Heart left ventricle (tissue), 16 donors: ENCODE measurements around the gene C19orf67. TPM values are rescaled to one million over a fixed set of nuclear protein-coding genes. Genes with fewer than 3 reads are reported as not detected.
A peak's percentile ranks its signal among the peaks of the same experiment; 100 is the strongest.

ENCODE experiments used
- ATAC-seq, 4 donors: fragments of 200-7000 bp; cut with Tn5 transposase; one replicate each; pipeline ENCODE4 v1.9.1; 2020 to 2022; ENCODE audit warnings: moderate library complexity in 4 of 4, mild to moderate bottlenecking in 3 of 4, moderate number of reproducible peaks in 1 of 4
- DNase-seq, 5 donors: peaks; one replicate each; pipeline ENCODE4 v3.0.0-alpha.2; 2020
- H3K27ac ChIP-seq, 12 donors: fragments of 200-600 bp; sonication (generic) in 4 of 12; one replicate each; pipeline versions ENCODE4 v1.5.0 to v1.8.0; 2016 to 2022; ENCODE audit warnings: mild to moderate bottlenecking in 2 of 12
- H3K27me3 ChIP-seq, 9 donors: fragments of 200-600 bp; sonication (generic) in 2 of 9; one replicate each; pipeline versions ENCODE4 v1.5.1 to v1.8.0; 2016 to 2022; ENCODE audit warnings: mild to moderate bottlenecking in 3 of 9
- H3K36me3 ChIP-seq, 9 donors: fragments of 200-600 bp; sonication (generic) in 2 of 9; one replicate each; pipeline versions ENCODE4 v1.5.0 to v1.8.0; 2018 to 2022; ENCODE audit warnings: mild to moderate bottlenecking in 2 of 9
- H3K4me1 ChIP-seq, 12 donors: fragments of 200-600 bp; sonication (generic) in 4 of 12; one replicate each; pipeline versions ENCODE4 v1.5.0 to v1.8.0; 2016 to 2022; ENCODE audit warnings: mild to moderate bottlenecking in 3 of 12
- H3K4me3 ChIP-seq, 12 donors: fragments of 200-600 bp; sonication (generic) in 4 of 12; one replicate each; pipeline versions ENCODE4 v1.5.0 to v1.8.0; 2017 to 2022; ENCODE audit warnings: mild to moderate bottlenecking in 9 of 12, moderate library complexity in 4 of 12
- H3K9me3 ChIP-seq, 12 donors: fragments of 200-600 bp; sonication (generic) in 4 of 12; one replicate each; pipeline versions ENCODE4 v1.5.0 to v1.8.0; 2016 to 2022; ENCODE audit warnings: mild to moderate bottlenecking in 1 of 12
- POLR2A ChIP-seq, 2 donors: fragments of 450-650 bp; IDR thresholded peaks; one replicate each; pipeline ENCODE4 v1.6.1; 2017; ENCODE audit warnings: antibody characterized with exemption in 2 of 2, mild to moderate bottlenecking in 2 of 2, moderate library complexity in 2 of 2
- WGBS, 4 donors: extraction: QIAGEN DNeasy Blood & Tissue Kit in 2 of 4; methylation state at CpG; one replicate each; pipeline versions ENCODE4 v1.1.5 to v1.1.7; 2013 to 2018; 5-methylcytosine and 5-hydroxymethylcytosine counted together
- intact Hi-C, 10 donors: fragments of 100-400 bp; cut with DNase I; formaldehyde crosslinking; loops; one replicate each; pipeline versions ENCODE4 v1.11.1 to v1.14.2; 2022
- polyA plus RNA-seq, 2 donors: library from polyadenylated mRNA; stranded (reverse); fragments of 200-250 nt; gene quantifications; one replicate each; pipeline ENCODE4 v1.2.3, GENCODE V29; 2013
- total RNA-seq, 9 donors: library from RNA; depleted of rRNA in 2 of 9; stranded (reverse); fragments of >200 nt in 2 of 9; fragmentation: NEBNext Ultra II Directional in 3 of 9; extraction: Animal tissue kit (Norgen Biotek cat#: 25700) in 3 of 9; gene quantifications; one replicate each; pipeline versions ENCODE4 v1.1.0 to v1.2.4, GENCODE V29; 2016 to 2023
- TF ChIP-seq, protein P1 (sequence below), 12 donors: fragments of 200-600 bp; sonication (generic) in 4 of 12; IDR thresholded peaks; one replicate each; pipeline versions ENCODE4 v1.5.0 to v1.8.0; 2018 to 2022; ENCODE audit warnings: antibody characterized with exemption in 12 of 12, mild to moderate bottlenecking in 5 of 12
- donor health status: ischemic (EF 13 %, LVEDD 7.1; RV severe dilation, severe dysfunction).
- donor health status: healthy with polysubstance abuse.
- donor health status: DM: no; HTN: yes; CAD: no.
- donor health status: DM: no; HTN: no; CAD: no.
- donor health status: ischemic (EF 25% LVEDD 6.9; RV normal size, moderate dysfunction).
- donor health status: ischemic (EF 25% LVEDD 5.7; RV mildly dilated, moderate dysfunction).
- donor health status: healthy.
- donor health status: DM: yes; HTN: yes; CAD: no.
- donor health status: ischemic (EF 35%, LVEDD 5.7; RV mildly dilated, moderate dysfunction).
- donor health status: nonischemic (EF 11% LVEDD 7.7; RV severe dilation, severe dysfunction).
- donor health status: DM: yes; HTN: yes; CAD: no.
- donor health status: PGD.
- donor health status: ischemic (EF 29% LVEDD 5.4; RV normal size, mild dysfunction).
- donor health status: nonischemic (EF 23%, LVEDD 6.1; RV moderate dilation, normal function).

Gene C19orf67
- total and polyA plus RNA-seq, 11 donors = not detected

DNA sequence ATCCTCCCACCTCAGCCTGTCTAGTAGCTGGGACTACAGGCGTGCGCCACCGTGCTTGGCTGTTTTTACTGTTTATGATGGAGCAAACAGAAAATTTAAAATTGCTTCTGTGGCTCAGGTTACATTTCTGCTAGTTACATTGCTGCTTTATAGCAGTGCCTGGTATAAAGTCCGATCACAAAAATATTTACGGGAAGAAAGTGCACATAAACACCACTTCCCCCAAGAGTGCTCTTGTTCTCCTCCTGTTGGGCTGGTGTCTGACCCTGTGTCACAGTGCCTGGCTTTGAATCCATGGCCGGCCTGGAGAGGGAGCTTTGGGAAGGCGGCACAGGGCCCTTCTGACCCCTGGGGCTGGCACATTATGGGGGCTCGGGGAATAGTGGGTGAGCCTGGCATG is 20.1 kb upstream of the C19orf67 start:
- H3K9me3 ChIP-seq = no peaks in the 10 kb centered on the region
- H3K4me3 ChIP-seq = no peak overlapping the region
- no peaks in the 10 kb centered on the region for H3K27me3 ChIP-seq
- TF ChIP-seq, protein P1, sequence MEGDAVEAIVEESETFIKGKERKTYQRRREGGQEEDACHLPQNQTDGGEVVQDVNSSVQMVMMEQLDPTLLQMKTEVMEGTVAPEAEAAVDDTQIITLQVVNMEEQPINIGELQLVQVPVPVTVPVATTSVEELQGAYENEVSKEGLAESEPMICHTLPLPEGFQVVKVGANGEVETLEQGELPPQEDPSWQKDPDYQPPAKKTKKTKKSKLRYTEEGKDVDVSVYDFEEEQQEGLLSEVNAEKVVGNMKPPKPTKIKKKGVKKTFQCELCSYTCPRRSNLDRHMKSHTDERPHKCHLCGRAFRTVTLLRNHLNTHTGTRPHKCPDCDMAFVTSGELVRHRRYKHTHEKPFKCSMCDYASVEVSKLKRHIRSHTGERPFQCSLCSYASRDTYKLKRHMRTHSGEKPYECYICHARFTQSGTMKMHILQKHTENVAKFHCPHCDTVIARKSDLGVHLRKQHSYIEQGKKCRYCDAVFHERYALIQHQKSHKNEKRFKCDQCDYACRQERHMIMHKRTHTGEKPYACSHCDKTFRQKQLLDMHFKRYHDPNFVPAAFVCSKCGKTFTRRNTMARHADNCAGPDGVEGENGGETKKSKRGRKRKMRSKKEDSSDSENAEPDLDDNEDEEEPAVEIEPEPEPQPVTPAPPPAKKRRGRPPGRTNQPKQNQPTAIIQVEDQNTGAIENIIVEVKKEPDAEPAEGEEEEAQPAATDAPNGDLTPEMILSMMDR (IDR thresholded peaks at IDR 0.05) = no peak
- no peak for TF ChIP-seq POLR2A (IDR thresholded peaks at IDR 0.05)
- no peak for ATAC-seq
- intact Hi-C loops = no loop called here
- peaks cover 0 to 81% (median 58%) of the 10 kb centered on the region in 9 donors for H3K36me3 ChIP-seq
- WGBS, 4 donors = 87 to 92% (median 90%) methylated on average over 8 of the region's 8 CpGs
- peaks cover 0 to 62% (median 17%) of the 10 kb centered on the region in 12 donors for H3K4me1 ChIP-seq
- H3K27ac ChIP-seq = peak overlapping the region in 6 of 12 donors; percentile 85 to 97 (median 93)
- DNase-seq = peak in 1 of 5 donors; percentile 57

DNA sequence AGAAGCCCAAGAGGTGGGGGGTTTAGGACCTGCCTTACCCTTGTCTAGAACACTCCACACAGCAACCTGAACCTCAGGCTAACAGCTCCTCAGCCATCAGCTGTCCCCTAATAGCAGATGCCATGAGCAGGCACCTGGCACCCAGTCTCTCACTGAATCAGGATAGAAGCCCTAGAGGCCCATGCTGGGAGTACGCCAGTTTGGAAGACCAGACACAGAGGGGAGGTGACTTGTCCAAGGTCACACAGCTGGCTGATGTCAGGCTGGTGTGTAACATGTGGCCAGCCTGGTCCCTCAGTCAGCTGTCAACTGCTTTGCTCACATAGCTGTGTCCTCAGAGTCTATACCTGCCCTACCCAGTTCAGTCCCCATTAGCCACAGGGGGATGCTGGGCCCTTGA is 17.7 kb upstream of the C19orf67 start:
- no peaks in the 10 kb centered on the region for H3K9me3 ChIP-seq
- WGBS, 4 donors = 55 to 76% (median 68%) methylated on average over 1 of the region's 1 CpG; no CpG with 5 or more reads in 1 of the 4 donors
- intact Hi-C loops = no loop called here
- peak overlapping the region in 7 of 12 donors; percentile 4 to 56 (median 28) for H3K27ac ChIP-seq
- DNase-seq = peak in 3 of 5 donors; percentile 56 to 73 (median 57)
- H3K27me3 ChIP-seq = no peaks in the 10 kb centered on the region
- no peak for TF ChIP-seq POLR2A (IDR thresholded peaks at IDR 0.05)
- TF ChIP-seq, protein P1 (IDR thresholded peaks at IDR 0.05) = no peak
- H3K36me3 ChIP-seq = peaks cover 0 to 97% (median 82%) of the 10 kb centered on the region in 9 donors
- peak in 3 of 4 donors; percentile 2 to 31 (median 6) for ATAC-seq
- H3K4me3 ChIP-seq = no peak overlapping the region
- peaks cover 0 to 44% (median 17%) of the 10 kb centered on the region in 12 donors for H3K4me1 ChIP-seq

DNA sequence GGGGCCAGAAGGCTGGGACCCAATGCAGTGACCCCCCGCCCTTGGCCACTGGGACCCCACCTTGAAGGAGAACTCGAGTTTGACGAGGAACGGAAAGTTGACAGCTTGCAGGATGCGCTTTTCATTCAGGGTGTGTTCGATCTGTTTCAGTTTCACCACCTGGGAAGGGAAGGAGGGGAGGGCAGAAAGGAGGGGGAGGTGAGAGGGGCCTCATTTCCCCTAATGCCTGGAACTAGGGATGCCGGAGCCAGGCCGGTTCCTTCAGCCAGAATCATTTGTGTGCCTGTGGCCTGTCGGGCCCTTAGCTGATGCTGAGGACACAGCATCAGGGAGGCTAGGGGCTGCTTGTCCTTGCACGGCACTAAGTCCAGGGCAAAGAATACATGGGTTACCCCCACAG is 17.2 kb upstream of the C19orf67 start:
- DNase-seq = peak in 1 of 5 donors; percentile 32
- no peak for TF ChIP-seq POLR2A (IDR thresholded peaks at IDR 0.05)
- intact Hi-C loops = no loop called here
- Histone ChIP-seq H3K4me3 (no peak overlapping the region), H3K27me3 (no peaks in the 10 kb centered on the region), H3K27ac (peak overlapping the region in 7 of 12 donors; percentile 4 to 56 (median 29)), H3K9me3 (no peaks in the 10 kb centered on the region), H3K4me1 (peaks cover 0 to 39% (median 12%) of the 10 kb centered on the region in 12 donors), H3K36me3 (peaks cover 0 to 97% (median 87%) of the 10 kb centered on the region in 9 donors)
- no peak for ATAC-seq
- WGBS, 4 donors = 85 to 92% (median 87%) methylated on average over 10 of the region's 10 CpGs

DNA sequence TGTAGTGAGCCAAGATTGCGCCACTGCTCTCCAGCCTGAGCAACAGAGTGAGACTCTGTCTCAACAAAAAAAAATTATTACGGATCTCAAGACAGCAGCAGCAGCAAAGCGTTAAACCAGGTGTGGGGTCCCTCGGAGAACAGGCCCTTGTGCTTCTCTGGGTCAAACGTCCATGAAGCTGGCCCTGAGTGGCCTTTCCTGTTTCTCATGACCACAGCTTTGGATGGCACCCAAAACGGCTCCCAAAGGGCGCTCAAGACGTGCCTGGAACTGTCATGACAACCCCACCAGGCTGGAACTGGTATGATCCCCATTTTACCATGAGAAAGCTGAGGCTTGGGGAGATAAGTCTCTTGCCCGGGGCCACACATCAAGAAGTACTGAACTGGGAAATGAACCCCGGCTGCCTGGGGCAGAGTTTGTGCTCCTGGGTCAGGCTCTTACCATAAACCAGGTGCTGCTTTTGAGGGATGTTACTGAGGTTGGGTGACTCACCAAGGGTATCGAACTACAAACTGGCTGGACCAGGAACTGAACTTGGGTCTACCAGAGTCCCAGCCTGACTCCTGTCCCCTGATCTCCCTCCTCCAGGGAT is 16.6 kb upstream of the C19orf67 start:
- 50 to 61% (median 53%) methylated on average over 10 to 11 of the region's 11 CpGs for WGBS, 4 donors
- H3K4me3 ChIP-seq = no peak overlapping the region
- no peaks in the 10 kb centered on the region for H3K9me3 ChIP-seq
- TF ChIP-seq, protein P1 (IDR thresholded peaks at IDR 0.05) = no peak
- TF ChIP-seq POLR2A (IDR thresholded peaks at IDR 0.05) = no peak
- ATAC-seq = peak in 1 of 4 donors; percentile 4
- H3K36me3 ChIP-seq = peaks cover 0 to 100% (median 93%) of the 10 kb centered on the region in 9 donors
- H3K27ac ChIP-seq = peak overlapping the region in 7 of 12 donors; percentile 4 to 56 (median 29)
- H3K4me1 ChIP-seq = peaks cover 0 to 33% (median 8%) of the 10 kb centered on the region in 12 donors
- intact Hi-C loops = no loop called here
- H3K27me3 ChIP-seq = no peaks in the 10 kb centered on the region
- DNase-seq = peak in 1 of 5 donors; percentile 35
